Ishikawa (cell line): ENCODE results near the gene ARHGAP21.

Experiments used
- CEBPB ChIP-seq: IDR thresholded peaks from 2 replicates; pipeline ENCODE4 v1.6.1; 2012
- CREB1 ChIP-seq: IDR thresholded peaks from 2 replicates; pipeline ENCODE4 v1.6.1; 2012; ENCODE audit warnings: low read depth
- EGR1 ChIP-seq: IDR thresholded peaks from 2 replicates; pipeline ENCODE4 v1.6.1; 2012
- EP300 ChIP-seq: IDR thresholded peaks from 2 replicates; pipeline ENCODE4 v1.6.1; 2012; ENCODE audit warnings: borderline replicate concordance
- FOXM1 ChIP-seq: IDR thresholded peaks from 2 replicates; pipeline ENCODE4 v1.6.1; 2012; ENCODE audit warnings: low read depth, borderline replicate concordance
- MAX ChIP-seq: IDR thresholded peaks from 2 replicates; pipeline ENCODE4 v1.6.1; 2012
- NFIC ChIP-seq: IDR thresholded peaks from 2 replicates; pipeline ENCODE4 v1.6.1; 2012
- RAD21 ChIP-seq: IDR thresholded peaks from 2 replicates; pipeline ENCODE4 v1.6.1; 2012; ENCODE audit warnings: low read depth
- REST ChIP-seq: IDR thresholded peaks from 2 replicates; pipeline ENCODE4 v1.6.1; 2012; ENCODE audit warnings: low read depth, mild to moderate bottlenecking
- TAF1 ChIP-seq: IDR thresholded peaks from 2 replicates; pipeline ENCODE4 v1.6.1; 2012; ENCODE audit warnings: low read depth, mild to moderate bottlenecking
- TCF12 ChIP-seq: IDR thresholded peaks from 2 replicates; pipeline ENCODE4 v1.6.1; 2012; ENCODE audit warnings: low read depth
- TEAD4 ChIP-seq: IDR thresholded peaks from 2 replicates; pipeline ENCODE4 v1.6.1; 2012
- USF1 ChIP-seq: IDR thresholded peaks from 2 replicates; pipeline ENCODE4 v1.6.1; 2012
- YY1 ChIP-seq: IDR thresholded peaks from 2 replicates; pipeline ENCODE4 v1.6.1; 2012; ENCODE audit warnings: low read depth
- ZBTB7A ChIP-seq: IDR thresholded peaks from 2 replicates; pipeline ENCODE4 v1.6.1; 2012; ENCODE audit warnings: low read depth

Gene ARHGAP21

GRCh38 chr10:24759672-24760071 lies 36.0 kb upstream of the ARHGAP21 start:
- TF ChIP-seq MAX (no peak), TCF12 (no peak), USF1 (no peak), TEAD4 (no peak)

- no peak for TF ChIP-seq YY1
- no peak for TF ChIP-seq FOXM1
- no peak for TF ChIP-seq RAD21
- no peak for TF ChIP-seq TEAD4
- TF ChIP-seq ZBTB7A = no peak
Observed at GRCh38 chr10:24756283-24756682, 32.6 kb upstream of the ARHGAP21 start.

GRCh38 chr10:24751716-24752115 lies 28.0 kb upstream of the ARHGAP21 start:
- TF ChIP-seq CREB1 (no peak), EP300 (no peak), FOXM1 (no peak), TCF12 (no peak), TAF1 (no peak), MAX (no peak), RAD21 (no peak), REST (no peak), TEAD4 (no peak), USF1 (no peak), YY1 (no peak)

- TF ChIP-seq CREB1 (no peak), TEAD4 (no peak), USF1 (no peak), FOXM1 (no peak), CEBPB (no peak), TCF12 (no peak), ZBTB7A (no peak), MAX (no peak), NFIC (no peak)
Observed at GRCh38 chr10:24750695-24751094, 27.0 kb upstream of the ARHGAP21 start.

GRCh38 chr10:24748214-24748613 lies 24.5 kb upstream of the ARHGAP21 start:
- TF ChIP-seq NFIC = no peak
- no peak for TF ChIP-seq EP300
- TF ChIP-seq MAX = no peak
- no peak for TF ChIP-seq TCF12
- TF ChIP-seq FOXM1 = no peak
- no peak for TF ChIP-seq YY1

- TF ChIP-seq EP300 (no peak), YY1 (no peak), USF1 (no peak), REST (no peak), MAX (no peak), RAD21 (no peak), NFIC (no peak), EGR1 (no peak), CREB1 (no peak), ZBTB7A (no peak), FOXM1 (no peak), TEAD4 (no peak), CEBPB (no peak)
Observed at GRCh38 chr10:24744946-24745345, 21.3 kb upstream of the ARHGAP21 start.
